ENCODE measurements around the gene POLR2F. TPM values are rescaled to one million over a fixed set of nuclear protein-coding genes. Genes with fewer than 3 reads are reported as not detected.

Gene POLR2F
- 10 to 100 TPM; 46.5 to 60.2 TPM for total RNA-seq
- long read RNA-seq, donor 1, transcript POLR2F-205 (5 exons, 2,106 nt), result major isoform, 5 of 8 reads
- long read RNA-seq, donor 1, partial matches to known transcripts, result 0 of 8 reads
- long read RNA-seq, donor 1, other reads (novel, unspliced or antisense), result 2 of 8 reads
- long read RNA-seq, donor 2, transcript POLR2F-205 (5 exons, 2,106 nt), result major isoform, 11 of 15 reads
- long read RNA-seq, donor 2, partial matches to known transcripts, result 1 of 15 reads
- long read RNA-seq, donor 2, other reads (novel, unspliced or antisense), result 3 of 15 reads

GRCh38 chr22:37953437-37954179 is at the start of gene POLR2F, which contains the start of gene C22orf23:
POLR2F (plus strand) TSS chr22:37953699; CDS start chr22:37953788, 89 bp downstream.
C22orf23 (minus strand) TSS chr22:37953601; CDS start chr22:37953149, 452 bp downstream.
- peak; percentile 100 for DNase-seq (ENCODE audit: low spot score)
- intact Hi-C loops (cut with DNase I), result no loop called here

- intact Hi-C loops (cut with DNase I), result no loop called here
- peak; percentile 89 for DNase-seq (ENCODE audit: low spot score)
Observed at GRCh38 chr22:37904572-37905533, 48.6 kb upstream of the POLR2F start.

- intact Hi-C loops (cut with DNase I), result no loop called here
- DNase-seq (ENCODE audit: low spot score), result no peak
Observed at GRCh38 chr22:37905534-37906363, 47.8 kb upstream of the POLR2F start, which contains the start of gene MICALL1. MICALL1 (plus strand) TSS chr22:37906297; CDS start chr22:37906423, 126 bp downstream.

GRCh38 chr22:37906364-37907008 is 47.0 kb upstream of the POLR2F start:
- intact Hi-C loops (cut with DNase I), result no loop called here

GRCh38 chr22:37907036-37907954 is 46.2 kb upstream of the POLR2F start:
- intact Hi-C loops (cut with DNase I), result no loop called here
- DNase-seq (ENCODE audit: low spot score), result no peak

More at GRCh38 chr22:37906364-37907008, 47.0 kb upstream of the POLR2F start:
- DNase-seq (ENCODE audit: low spot score), result no peak

- intact Hi-C loops (cut with DNase I), result no loop called here
- DNase-seq (ENCODE audit: low spot score), result no peak
Observed at GRCh38 chr22:37909766-37910165, 43.7 kb upstream of the POLR2F start.

- intact Hi-C loops (cut with DNase I), result no loop called here
- no peak for DNase-seq (ENCODE audit: low spot score)
Observed at GRCh38 chr22:37910890-37911672, 42.4 kb upstream of the POLR2F start.

- intact Hi-C loops (cut with DNase I), result no loop called here
- DNase-seq (ENCODE audit: low spot score), result no peak
Observed at GRCh38 chr22:37911697-37912096, 41.8 kb upstream of the POLR2F start.

- no peak for DNase-seq (ENCODE audit: low spot score)
- intact Hi-C loops (cut with DNase I), result no loop called here
Observed at GRCh38 chr22:37912171-37912570, 41.3 kb upstream of the POLR2F start.

GRCh38 chr22:37913233-37913721 is 40.2 kb upstream of the POLR2F start:
- intact Hi-C loops (cut with DNase I), result no loop called here
- DNase-seq (ENCODE audit: low spot score), result no peak

GRCh38 chr22:37916311-37916710 is 37.2 kb upstream of the POLR2F start:
- no peak for DNase-seq (ENCODE audit: low spot score)
- intact Hi-C loops (cut with DNase I), result no loop called here

- no peak for DNase-seq (ENCODE audit: low spot score)
- intact Hi-C loops (cut with DNase I), result no loop called here
Observed at GRCh38 chr22:37917874-37918548, 35.5 kb upstream of the POLR2F start.

GRCh38 chr22:37918580-37919270 is 34.8 kb upstream of the POLR2F start:
- DNase-seq (ENCODE audit: low spot score), result no peak
- intact Hi-C loops (cut with DNase I), result no loop called here

GRCh38 chr22:37920126-37920525 is 33.4 kb upstream of the POLR2F start:
- DNase-seq (ENCODE audit: low spot score), result no peak
- intact Hi-C loops (cut with DNase I), result no loop called here

GRCh38 chr22:37922191-37922590 is 31.3 kb upstream of the POLR2F start:
- DNase-seq (ENCODE audit: low spot score), result no peak
- intact Hi-C loops (cut with DNase I), result no loop called here
